ENCODE results near the gene CALHM1.

DNA sequence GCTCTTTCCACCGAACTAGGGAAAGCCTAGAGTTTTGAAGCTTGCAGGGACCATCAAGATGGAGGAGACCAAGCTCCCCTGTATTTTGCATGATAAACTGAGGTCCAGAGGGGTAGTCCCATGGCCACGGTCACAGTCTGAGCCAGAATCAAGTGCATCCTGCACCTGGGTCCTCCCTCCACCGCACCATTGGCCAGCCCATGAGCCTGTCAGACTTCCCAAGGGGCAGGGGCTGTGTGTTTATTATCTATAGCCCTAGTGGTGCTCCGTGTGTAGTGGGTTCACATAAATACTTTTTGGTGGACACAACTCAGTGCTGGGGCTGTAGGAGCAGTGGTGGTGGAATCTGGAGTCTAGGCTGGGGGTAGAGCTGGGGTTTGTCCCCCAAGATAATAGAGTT lies 16.7 kb upstream of the CALHM1 start:
- TF ChIP-seq POLR2AphosphoS5 (IDR thresholded peaks at IDR 0.05; ENCODE audit: low read depth, low read length) (no peak), POLR2A (IDR thresholded peaks at IDR 0.05; ENCODE audit: low read depth, low read length) (no peak), TAF1 (IDR thresholded peaks at IDR 0.05; ENCODE audit: borderline replicate concordance, low read depth, low read length) (no peak)
